GM04503 (cell line): Measurements from ENCODE around the gene MAB21L4.
"Not testable (repeated sequence)": the region's sequence is repeated elsewhere in the genome, so short reads cannot be mapped to it uniquely, and the experiment has no call there.

Experiments used
- DNase-seq: peaks from one replicate; pipeline ENCODE4 v3.0.0-alpha.2; 2012; ENCODE audit warnings: low read depth

Gene MAB21L4

GRCh38 chr2:240858871-240859270 is 37.1 kb downstream of the MAB21L4 start:
- DNase-seq = no peak

GRCh38 chr2:240858321-240858720 is 37.6 kb downstream of the MAB21L4 start:
- no peak for DNase-seq

- DNase-seq = no peak
Measured at GRCh38 chr2:240857039-240858008, 38.6 kb downstream of the MAB21L4 start.

GRCh38 chr2:240856151-240856980 is 39.6 kb downstream of the MAB21L4 start:
- DNase-seq = no peak

- no peak for DNase-seq
Measured at GRCh38 chr2:240855670-240856069, 40.3 kb downstream of the MAB21L4 start.

- DNase-seq = no peak
Measured at GRCh38 chr2:240852671-240853314, 43.2 kb downstream of the MAB21L4 start.

GRCh38 chr2:240851078-240851991 is 44.6 kb downstream of the MAB21L4 start:
- DNase-seq = no peak

GRCh38 chr2:240850756-240851077 is 45.2 kb downstream of the MAB21L4 start:
- DNase-seq = no peak

- no peak for DNase-seq
Measured at GRCh38 chr2:240850026-240850425, 45.9 kb downstream of the MAB21L4 start.

- no peak for DNase-seq
Measured at GRCh38 chr2:240848900-240849680, 46.9 kb downstream of the MAB21L4 start.

GRCh38 chr2:240847817-240848216 is 48.1 kb downstream of the MAB21L4 start:
- DNase-seq = no peak

GRCh38 chr2:240846873-240847595 is 48.9 kb downstream of the MAB21L4 start:
- DNase-seq = no peak

GRCh38 chr2:240846309-240846708 is 49.6 kb downstream of the MAB21L4 start:
- DNase-seq = not testable (repeated sequence)

- DNase-seq = peak; percentile 31
Measured at GRCh38 chr2:240840435-240841060, 55.4 kb downstream of the MAB21L4 start.

GRCh38 chr2:240839152-240840143 is 56.5 kb downstream of the MAB21L4 start:
- DNase-seq = no peak

- no peak for DNase-seq
Measured at GRCh38 chr2:240837621-240838020, 58.3 kb downstream of the MAB21L4 start.

- DNase-seq = peak; percentile 10
Measured at GRCh38 chr2:240836781-240837467, 59.0 kb downstream of the MAB21L4 start.
